ENCODE data around the gene MRPS14.

Gene MRPS14

GRCh38 chr1:174984952-174985351, 38.3 kb downstream of the MRPS14 start:
- no peak for DNase-seq (ENCODE audit: low read depth in 2 of 2)

- DNase-seq (ENCODE audit: low read depth in 2 of 2): no peak
These were observed 40.1 kb downstream of the MRPS14 start for GRCh38 chr1:174982971-174983689.

GRCh38 chr1:174976436-174977108, 46.7 kb downstream of the MRPS14 start:
- DNase-seq (ENCODE audit: low read depth in 2 of 2): no peak

- DNase-seq (ENCODE audit: low read depth in 2 of 2): no peak
These were observed 47.5 kb downstream of the MRPS14 start for GRCh38 chr1:174975764-174976163.

GRCh38 chr1:174974711-174975119, 48.5 kb downstream of the MRPS14 start:
- DNase-seq (ENCODE audit: low read depth in 2 of 2): no peak

- DNase-seq (ENCODE audit: low read depth in 2 of 2): no peak
These were observed 51.3 kb downstream of the MRPS14 start for GRCh38 chr1:174971902-174972301.

- no peak for DNase-seq (ENCODE audit: low read depth in 2 of 2)
These were observed 51.8 kb downstream of the MRPS14 start for GRCh38 chr1:174971466-174971865.

GRCh38 chr1:174969977-174970376, 53.2 kb downstream of the MRPS14 start:
- DNase-seq (ENCODE audit: low read depth in 2 of 2): no peak

GRCh38 chr1:174968750-174969244, 54.4 kb downstream of the MRPS14 start:
- DNase-seq (ENCODE audit: low read depth in 2 of 2): no peak

GRCh38 chr1:174967845-174968705, 55.1 kb downstream of the MRPS14 start:
- DNase-seq (ENCODE audit: low read depth in 2 of 2): no peak

GRCh38 chr1:174966008-174966572, 57.1 kb downstream of the MRPS14 start:
- DNase-seq (ENCODE audit: low read depth in 2 of 2): no peak

GRCh38 chr1:174965362-174966007, 57.7 kb downstream of the MRPS14 start:
- DNase-seq (ENCODE audit: low read depth in 2 of 2): no peak

- no peak for DNase-seq (ENCODE audit: low read depth in 2 of 2)
These were observed 58.3 kb downstream of the MRPS14 start for GRCh38 chr1:174964972-174965361.

GRCh38 chr1:174964261-174964971, 58.8 kb downstream of the MRPS14 start:
- no peak for DNase-seq (ENCODE audit: low read depth in 2 of 2)

- DNase-seq (ENCODE audit: low read depth in 2 of 2): no peak
These were observed 59.6 kb downstream of the MRPS14 start for GRCh38 chr1:174963529-174964125.
